Measurements from ENCODE around the gene GPR176. TPM values are rescaled to one million over a fixed set of nuclear protein-coding genes. Genes with fewer than 3 reads are reported as not detected.

The GPR176 gene
- total RNA-seq, 2 experiments from 2014 or later, result not detected

DNA sequence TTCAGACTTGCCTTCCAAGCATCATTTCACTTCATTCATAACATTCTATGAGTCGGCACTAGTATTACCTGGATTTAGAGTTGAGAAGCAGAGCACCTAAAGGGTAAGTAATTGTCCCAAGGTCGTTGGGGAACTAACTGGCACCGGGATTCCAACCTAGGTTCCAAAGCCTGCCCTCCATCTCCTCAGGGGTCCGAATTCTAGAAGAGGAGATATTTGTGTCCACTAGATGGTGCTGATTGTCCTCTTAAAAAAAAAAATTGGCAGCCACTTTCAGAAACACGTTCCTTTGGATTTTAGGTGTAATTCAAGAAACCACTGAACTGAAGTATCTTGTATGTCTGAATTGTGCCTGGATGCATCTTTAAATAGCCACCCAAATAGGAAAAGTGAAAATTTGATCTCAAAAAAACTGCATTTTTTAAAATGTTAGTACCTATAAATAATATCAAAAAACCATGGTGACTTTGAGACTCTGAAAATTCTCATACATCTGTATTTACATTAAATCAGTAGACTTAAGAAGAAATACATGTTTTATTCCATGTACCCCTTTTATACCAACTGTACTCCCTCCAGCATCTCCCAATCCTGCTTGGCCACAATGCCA is 133.5 kb downstream of the GPR176 start:
- ATAC-seq (no peak), DNase-seq (no peak)
- H3K27ac Mint-ChIP-seq, result no peak overlapping the region
- peaks cover 3% of the 10 kb centered on the region for H3K36me3 Mint-ChIP-seq
- peaks cover 56% of the 10 kb centered on the region for H3K4me1 Mint-ChIP-seq
- CTCF ChIA-PET, result interaction anchor here (0.7 to 2.9 kb wide), 7 partner anchors 12 to 1160 kb away, joined by 3 to 14 read pairs (median 4); no protein-coding TSS in a partner anchor
- H3K27me3 Mint-ChIP-seq, result no peaks in the 10 kb centered on the region
- no peaks in the 10 kb centered on the region for H3K9me3 Mint-ChIP-seq (ENCODE audit: low read depth)
- H3K4me3 Mint-ChIP-seq, result no peak overlapping the region

DNA sequence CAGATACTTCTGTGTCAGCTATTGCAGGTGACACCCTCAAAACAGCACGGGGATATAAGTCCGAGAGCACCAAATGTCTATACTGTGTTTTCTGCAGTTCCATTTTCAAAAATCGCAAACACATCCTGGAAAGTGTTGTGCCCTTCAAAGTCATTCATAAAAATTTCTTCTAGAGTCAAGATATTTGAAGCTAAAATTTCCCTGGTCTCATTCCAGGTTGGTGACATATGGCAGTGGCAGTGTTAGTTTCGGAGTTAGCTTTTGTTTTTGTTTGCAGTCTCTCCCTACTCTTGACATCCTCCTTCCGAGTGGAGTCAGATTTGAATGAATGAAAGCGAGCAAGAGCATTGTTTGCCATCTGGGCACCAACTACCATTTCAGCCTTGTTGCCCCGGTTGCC is 134.2 kb downstream of the GPR176 start:
- Mint-ChIP-seq H3K4me1 (peaks cover 59% of the 10 kb centered on the region), H3K9me3 (ENCODE audit: low read depth) (no peaks in the 10 kb centered on the region)

DNA sequence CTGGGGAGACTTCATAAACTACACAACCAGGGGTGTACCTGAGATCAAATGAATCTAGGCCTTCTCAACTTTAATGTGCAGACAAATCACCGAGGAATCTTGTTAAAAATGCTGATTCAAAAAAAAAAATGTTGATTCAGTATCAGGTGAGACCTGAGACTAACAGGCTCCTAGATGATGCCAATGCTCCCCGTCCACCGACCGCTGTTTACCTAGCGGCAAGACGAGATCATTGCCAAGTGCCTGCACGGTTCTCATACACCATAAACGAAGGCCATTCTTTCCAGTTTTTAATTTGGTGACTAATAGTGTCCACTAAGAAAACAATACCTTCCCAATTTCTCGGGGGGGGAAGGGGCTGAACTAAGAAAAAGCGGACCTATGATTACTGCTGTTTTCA is 134.9 kb downstream of the GPR176 start:
- H3K4me1 Mint-ChIP-seq, result peaks cover 59% of the 10 kb centered on the region
- H3K27me3 Mint-ChIP-seq, result no peaks in the 10 kb centered on the region
- no peaks in the 10 kb centered on the region for H3K9me3 Mint-ChIP-seq (ENCODE audit: low read depth)
- no peak for DNase-seq
- no peak overlapping the region for H3K4me3 Mint-ChIP-seq
- no peak overlapping the region for H3K27ac Mint-ChIP-seq
- ATAC-seq, result no peak
- peaks cover 3% of the 10 kb centered on the region for H3K36me3 Mint-ChIP-seq
- CTCF ChIA-PET, result interaction anchor here (0.9 to 1.7 kb wide), 7 partner anchors 72 to 523 kb away, joined by 3 to 6 read pairs (median 4); partner anchors contain the start of genes EIF2AK4, PLCB2 and SRP14

More for the DNA sequence above, 134.2 kb downstream of the GPR176 start:
- Mint-ChIP-seq H3K27me3 (no peaks in the 10 kb centered on the region), H3K36me3 (peaks cover 3% of the 10 kb centered on the region), H3K27ac (no peak overlapping the region), H3K4me3 (no peak overlapping the region)
- CTCF ChIA-PET, result interaction anchor here (0.9 to 1.6 kb wide), 4 partner anchors 148 to 522 kb away, joined by 3 to 6 read pairs (median 4); partner anchors contain the start of genes EIF2AK4, PLCB2 and SRP14
- DNase-seq (no peak), ATAC-seq (no peak)

DNA sequence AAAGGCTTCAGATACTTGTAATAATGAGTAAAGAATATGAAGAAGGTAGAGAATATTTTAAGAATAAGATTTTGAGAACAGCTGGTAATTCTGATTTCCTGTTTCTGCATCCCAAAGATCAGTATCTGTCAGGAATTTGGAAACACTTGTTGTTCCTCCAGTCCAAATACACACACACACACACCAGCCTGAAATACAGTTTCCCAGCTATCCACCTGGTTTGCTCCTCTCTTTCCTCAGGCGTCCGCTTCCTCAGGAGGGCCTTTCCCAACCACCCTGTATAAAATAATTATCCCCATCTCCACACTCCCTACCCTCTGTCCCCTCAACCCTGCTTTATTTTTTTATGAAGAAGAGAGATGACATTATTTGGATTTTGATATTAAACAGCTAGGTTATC is 135.4 kb downstream of the GPR176 start:
- H3K4me1 Mint-ChIP-seq, result peaks cover 59% of the 10 kb centered on the region
- no peaks in the 10 kb centered on the region for H3K27me3 Mint-ChIP-seq
- H3K27ac Mint-ChIP-seq, result no peak overlapping the region
- no peaks in the 10 kb centered on the region for H3K9me3 Mint-ChIP-seq (ENCODE audit: low read depth)
- peaks cover 3% of the 10 kb centered on the region for H3K36me3 Mint-ChIP-seq
- CTCF ChIA-PET, result interaction anchor here (1.1 to 1.7 kb wide), 4 partner anchors 73 to 490 kb away, joined by 3 to 4 read pairs (median 4); partner anchors contain the start of gene EIF2AK4
- DNase-seq (no peak), ATAC-seq (no peak)
- peak overlapping the region; percentile 46 for H3K4me3 Mint-ChIP-seq

DNA sequence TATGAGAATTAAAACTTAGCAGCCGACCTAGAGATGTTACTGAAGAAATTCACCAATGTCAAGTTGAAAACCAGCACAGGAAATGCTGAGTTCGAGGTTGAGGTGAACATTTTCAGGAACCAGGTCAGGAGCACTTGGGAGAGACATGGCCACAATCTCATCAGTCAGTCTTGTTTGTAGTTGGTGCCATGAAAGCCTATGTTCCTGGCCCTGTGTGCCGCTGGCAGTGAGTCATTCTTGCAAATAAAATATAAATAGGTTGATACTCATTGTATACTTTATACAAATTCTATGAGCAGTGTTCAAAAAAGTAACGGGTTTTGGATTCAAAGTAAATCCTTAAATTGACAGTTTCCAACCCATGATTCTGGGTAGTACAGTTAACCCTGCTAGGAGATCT is 135.9 kb downstream of the GPR176 start:
- no peak for DNase-seq
- Mint-ChIP-seq H3K4me3 (peak overlapping the region; percentile 91), H3K4me1 (peaks cover 59% of the 10 kb centered on the region), H3K9me3 (ENCODE audit: low read depth) (no peaks in the 10 kb centered on the region), H3K27ac (peak overlapping the region; percentile 77), H3K36me3 (peaks cover 3% of the 10 kb centered on the region), H3K27me3 (no peaks in the 10 kb centered on the region)
- CTCF ChIA-PET, result interaction anchor here (0.7 to 1.7 kb wide), 5 partner anchors 73 to 490 kb away, joined by 3 to 4 read pairs (median 4); no protein-coding TSS in a partner anchor
- ATAC-seq, result no peak

DNA sequence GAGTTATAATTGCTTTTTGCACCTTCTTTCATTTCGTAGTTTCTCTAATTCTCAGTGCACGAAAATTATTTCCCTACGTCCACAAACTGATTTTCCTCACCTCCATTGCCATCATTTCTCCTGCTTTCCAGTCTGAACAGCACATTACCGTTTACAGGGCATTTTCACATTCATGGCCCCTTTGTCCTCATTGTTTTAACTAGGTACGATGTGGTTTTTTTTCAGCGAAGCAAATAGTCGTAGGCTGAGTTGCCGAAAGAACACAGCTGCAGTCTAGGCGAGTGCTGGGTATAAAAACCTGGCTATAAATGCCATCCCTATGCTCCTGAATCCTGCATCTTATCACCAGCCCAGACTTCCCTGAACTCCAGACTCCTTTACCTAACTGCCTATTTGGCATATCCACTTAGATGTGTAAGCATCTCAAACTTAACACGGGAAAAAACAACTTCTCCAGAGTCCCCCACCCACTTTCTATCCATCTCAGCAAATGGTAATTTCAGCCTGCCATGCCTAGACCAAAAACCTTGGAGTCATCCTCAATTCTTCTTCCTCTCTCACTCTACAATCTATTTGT is 136.7 kb downstream of the GPR176 start:
- CTCF ChIA-PET, result interaction anchor here (0.7 to 2.6 kb wide), 10 partner anchors 26 to 491 kb away, joined by 3 to 11 read pairs (median 4); no protein-coding TSS in a partner anchor
- Mint-ChIP-seq H3K9me3 (ENCODE audit: low read depth) (no peaks in the 10 kb centered on the region), H3K4me3 (peak overlapping the region; percentile 91), H3K27me3 (no peaks in the 10 kb centered on the region), H3K27ac (peak overlapping the region; percentile 77), H3K36me3 (peaks cover 3% of the 10 kb centered on the region), H3K4me1 (peaks cover 54% of the 10 kb centered on the region)
- ATAC-seq, result no peak
- no peak for DNase-seq

DNA sequence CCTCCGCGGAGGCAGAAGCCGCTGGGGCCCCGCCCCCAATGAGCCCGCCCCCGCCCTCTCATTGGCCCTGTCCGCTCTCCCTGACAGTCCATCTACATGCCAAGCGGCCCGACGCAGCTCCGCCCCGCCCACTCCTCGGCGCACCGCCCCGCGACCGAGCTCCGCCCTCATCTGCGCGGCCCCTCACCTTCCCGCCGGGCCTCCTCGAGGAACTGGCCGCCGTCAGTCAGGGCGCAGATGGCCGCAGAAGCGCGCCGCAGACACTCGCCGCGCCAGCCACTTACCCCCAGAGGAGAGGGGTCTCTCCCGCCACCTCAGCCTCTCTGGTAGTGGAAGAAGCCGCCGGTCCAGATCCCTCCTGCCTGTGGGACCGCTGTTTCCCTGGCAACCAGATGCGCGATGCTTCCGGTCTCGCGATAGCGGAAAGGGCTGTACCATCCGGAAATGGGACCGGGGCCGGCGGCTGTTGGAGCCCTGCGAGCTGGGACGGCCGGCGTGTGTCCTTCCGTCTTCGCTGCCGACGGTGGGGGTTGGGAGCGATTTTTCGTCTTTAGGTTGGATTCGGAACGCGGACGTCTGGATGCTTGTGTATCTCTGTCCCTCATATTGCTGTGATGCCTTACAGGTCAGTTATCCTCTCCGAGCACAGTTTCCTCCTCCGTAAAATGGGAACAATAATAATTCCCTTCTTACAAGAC is 137.5 kb downstream of the GPR176 start, which contains the start of gene FSIP1:
Gene FSIP1, minus strand, starts transcription at position 401 of the 698 bp plus-strand sequence. CDS start 6,317 bp downstream, outside the sequence.
- peak within 1 kb of the TSS; percentile 77 for H3K27ac Mint-ChIP-seq
- DNase-seq, result peak; percentile 98
- peaks cover 3% of the 10 kb centered on the region for H3K36me3 Mint-ChIP-seq
- no peaks in the 10 kb centered on the region for H3K27me3 Mint-ChIP-seq
- CTCF ChIA-PET, result interaction anchor here (1.1 to 2.6 kb wide), 9 partner anchors 25 to 492 kb away, joined by 3 to 11 read pairs (median 5); no protein-coding TSS in a partner anchor
- H3K4me1 Mint-ChIP-seq, result peaks cover 48% of the 10 kb centered on the region
- peak; percentile 99 for ATAC-seq
- H3K9me3 Mint-ChIP-seq (ENCODE audit: low read depth), result no peaks in the 10 kb centered on the region
- H3K4me3 Mint-ChIP-seq, result peak within 1 kb of the TSS; percentile 91

DNA sequence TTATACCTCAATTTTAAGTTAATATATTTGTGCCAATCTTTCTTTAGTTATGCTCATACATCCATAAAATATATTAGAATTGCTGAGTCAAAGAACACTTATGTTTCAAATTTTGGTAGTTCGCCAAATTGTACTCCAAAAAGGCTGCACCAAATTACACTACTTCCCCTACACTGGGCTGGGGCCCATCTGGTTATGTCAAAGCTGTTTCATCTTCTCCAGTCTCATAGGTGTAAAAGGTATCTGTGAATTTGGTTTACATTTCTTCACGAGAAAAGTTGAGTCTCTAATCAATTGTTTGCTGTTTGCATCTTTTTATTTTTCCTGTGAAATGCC is 138.1 kb downstream of the GPR176 start:
- no peak for DNase-seq
- CTCF ChIA-PET, result interaction anchor here (1.1 to 2.6 kb wide), 5 partner anchors 25 to 492 kb away, joined by 4 to 11 read pairs (median 5); no protein-coding TSS in a partner anchor
- peak overlapping the region; percentile 77 for H3K27ac Mint-ChIP-seq
- peak overlapping the region; percentile 91 for H3K4me3 Mint-ChIP-seq
- H3K9me3 Mint-ChIP-seq (ENCODE audit: low read depth), result no peaks in the 10 kb centered on the region
- ATAC-seq, result no peak
- peaks cover 4% of the 10 kb centered on the region for H3K27me3 Mint-ChIP-seq
- H3K36me3 Mint-ChIP-seq, result peaks cover 5% of the 10 kb centered on the region
- peaks cover 48% of the 10 kb centered on the region for H3K4me1 Mint-ChIP-seq

DNA sequence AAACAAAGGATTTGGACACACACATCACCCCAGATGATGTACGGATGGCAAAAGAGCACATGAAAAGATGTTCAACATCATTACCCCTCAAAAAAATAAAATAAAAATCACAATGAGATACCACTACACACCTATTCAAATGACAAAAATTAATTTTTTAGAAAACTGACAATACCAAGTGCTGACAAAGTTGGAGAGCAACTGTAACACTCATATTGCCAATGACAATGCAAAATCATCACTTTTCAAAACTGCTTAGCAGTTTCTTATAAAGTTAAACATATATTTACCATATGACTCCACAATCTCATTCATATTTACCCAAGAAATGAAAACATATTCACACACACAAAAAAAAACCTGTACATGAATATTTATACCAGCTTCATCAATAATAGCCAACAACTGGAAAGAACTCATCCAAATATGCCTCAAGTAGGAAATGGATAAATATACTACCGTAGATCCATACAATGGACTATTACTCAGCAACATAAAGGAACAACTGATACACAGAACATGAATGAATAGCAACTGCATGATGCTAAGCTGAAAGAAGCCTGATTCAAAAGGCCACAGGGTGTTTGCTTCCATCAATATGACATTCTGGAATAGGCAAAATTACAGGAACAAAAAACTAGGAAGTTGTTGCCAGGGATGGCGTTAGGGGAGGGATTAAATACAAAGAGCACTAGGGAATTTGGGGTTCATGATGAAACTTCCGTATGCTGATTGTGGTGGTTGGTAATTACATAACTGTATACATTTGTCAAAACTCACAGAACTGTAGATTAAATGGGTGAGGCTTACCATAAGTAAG is 138.7 kb downstream of the GPR176 start:
- Mint-ChIP-seq H3K36me3 (peaks cover 5% of the 10 kb centered on the region), H3K9me3 (ENCODE audit: low read depth) (no peaks in the 10 kb centered on the region), H3K27ac (no peak overlapping the region), H3K27me3 (peaks cover 4% of the 10 kb centered on the region), H3K4me3 (peak overlapping the region; percentile 33), H3K4me1 (peaks cover 45% of the 10 kb centered on the region)
- CTCF ChIA-PET, result interaction anchor here (1.9 to 2.6 kb wide), 2 partner anchors 24 to 93 kb away, joined by 5 to 11 read pairs; no protein-coding TSS in a partner anchor
- no peak for DNase-seq
- ATAC-seq, result no peak

DNA sequence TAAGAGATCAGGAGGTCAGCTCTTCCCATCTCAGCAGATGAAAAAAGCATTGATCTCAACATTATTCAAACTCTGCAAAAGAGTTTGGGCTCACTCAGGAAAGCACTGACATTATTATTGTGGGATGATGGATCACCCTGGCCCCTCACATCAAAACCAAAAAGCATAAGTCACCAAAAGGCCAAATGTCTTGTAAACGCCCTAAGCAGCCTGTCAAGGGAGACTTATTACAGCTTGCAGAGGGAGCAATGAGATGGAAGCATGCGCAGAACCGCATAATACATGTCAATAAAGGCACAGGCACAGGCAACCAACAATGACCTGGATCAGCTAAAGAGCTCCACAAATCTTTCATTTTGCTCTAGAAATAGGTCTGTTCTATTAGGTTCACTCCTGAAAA is 142.0 kb downstream of the GPR176 start:
- CTCF ChIA-PET, result interaction anchor here (1.6 kb wide), 1 partner anchor 19 kb away, joined by 4 read pairs; no protein-coding TSS in a partner anchor

DNA sequence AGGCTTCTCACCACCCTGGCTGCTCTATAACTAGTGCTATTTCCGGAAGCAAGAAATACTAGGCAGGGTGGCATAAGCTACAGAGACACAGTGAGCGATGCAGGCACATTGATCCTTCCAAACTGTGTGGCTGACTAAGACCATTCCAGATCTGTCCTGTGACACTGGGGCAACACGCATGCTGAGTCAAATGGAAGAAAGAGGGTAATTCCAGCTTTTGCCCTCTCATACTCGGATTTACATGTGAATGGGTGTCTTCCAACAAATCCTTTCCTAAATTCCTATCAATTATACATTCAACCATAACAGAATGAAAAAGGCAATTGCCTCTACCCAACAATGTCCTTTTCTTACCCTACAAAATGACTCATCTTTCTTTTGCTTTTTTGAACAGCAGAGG is 142.6 kb downstream of the GPR176 start:
- peaks cover 31% of the 10 kb centered on the region for H3K4me1 Mint-ChIP-seq
- H3K36me3 Mint-ChIP-seq, result peaks cover 3% of the 10 kb centered on the region
- peaks cover 4% of the 10 kb centered on the region for H3K27me3 Mint-ChIP-seq
- CTCF ChIA-PET, result interaction anchor here (1.6 kb wide), 1 partner anchor 18 kb away, joined by 4 read pairs; no protein-coding TSS in a partner anchor
- H3K4me3 Mint-ChIP-seq, result no peak overlapping the region
- H3K27ac Mint-ChIP-seq, result no peak overlapping the region
- ATAC-seq (no peak), DNase-seq (no peak)
- H3K9me3 Mint-ChIP-seq (ENCODE audit: low read depth), result no peaks in the 10 kb centered on the region

More for the DNA sequence above, 142.0 kb downstream of the GPR176 start:
- H3K36me3 Mint-ChIP-seq, result peaks cover 3% of the 10 kb centered on the region
- no peak overlapping the region for H3K4me3 Mint-ChIP-seq
- no peak overlapping the region for H3K27ac Mint-ChIP-seq
- DNase-seq (no peak), ATAC-seq (no peak)
- no peaks in the 10 kb centered on the region for H3K9me3 Mint-ChIP-seq (ENCODE audit: low read depth)
- H3K4me1 Mint-ChIP-seq, result peaks cover 31% of the 10 kb centered on the region
- H3K27me3 Mint-ChIP-seq, result peaks cover 4% of the 10 kb centered on the region

DNA sequence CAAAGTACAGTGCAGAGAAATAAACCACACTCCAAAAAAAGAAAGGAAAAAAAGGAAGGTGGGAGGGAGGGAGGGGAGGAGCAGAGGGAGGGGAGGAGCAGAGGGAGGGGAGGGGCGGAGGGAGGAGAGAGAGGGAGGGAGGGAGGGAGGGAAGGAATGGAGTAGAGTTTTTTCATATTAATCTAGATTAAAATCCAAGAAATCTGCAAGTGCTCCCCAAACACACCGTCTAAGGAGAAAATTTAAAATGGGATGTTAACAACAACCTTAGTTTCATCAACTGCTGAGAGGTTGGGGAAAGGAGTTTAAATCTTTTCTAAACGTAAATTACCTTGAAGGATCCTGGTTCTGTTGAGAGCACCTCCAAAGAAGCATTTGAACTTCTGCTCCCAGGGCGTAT is 144.0 kb downstream of the GPR176 start:
- Mint-ChIP-seq H3K4me3 (no peak overlapping the region), H3K36me3 (peaks cover 3% of the 10 kb centered on the region), H3K9me3 (ENCODE audit: low read depth) (no peaks in the 10 kb centered on the region), H3K27me3 (peaks cover 4% of the 10 kb centered on the region), H3K27ac (no peak overlapping the region), H3K4me1 (peaks cover 26% of the 10 kb centered on the region)
- DNase-seq (no peak), ATAC-seq (no peak)
- CTCF ChIA-PET, result no interaction called here
